GM21360 (cell line): Measurements from ENCODE around the gene TNK2.
A peak's percentile ranks its signal among the peaks of the same experiment; 100 is the strongest.

Experiments
- ATAC-seq: cut with Tn5 transposase; IDR thresholded peaks from one replicate; pipeline ENCODE4 v1.9.1; 2021; ENCODE audit warnings: mild to moderate bottlenecking, moderate library complexity; ENCODE audit not compliant: unreplicated experiment

The TNK2 gene

DNA sequence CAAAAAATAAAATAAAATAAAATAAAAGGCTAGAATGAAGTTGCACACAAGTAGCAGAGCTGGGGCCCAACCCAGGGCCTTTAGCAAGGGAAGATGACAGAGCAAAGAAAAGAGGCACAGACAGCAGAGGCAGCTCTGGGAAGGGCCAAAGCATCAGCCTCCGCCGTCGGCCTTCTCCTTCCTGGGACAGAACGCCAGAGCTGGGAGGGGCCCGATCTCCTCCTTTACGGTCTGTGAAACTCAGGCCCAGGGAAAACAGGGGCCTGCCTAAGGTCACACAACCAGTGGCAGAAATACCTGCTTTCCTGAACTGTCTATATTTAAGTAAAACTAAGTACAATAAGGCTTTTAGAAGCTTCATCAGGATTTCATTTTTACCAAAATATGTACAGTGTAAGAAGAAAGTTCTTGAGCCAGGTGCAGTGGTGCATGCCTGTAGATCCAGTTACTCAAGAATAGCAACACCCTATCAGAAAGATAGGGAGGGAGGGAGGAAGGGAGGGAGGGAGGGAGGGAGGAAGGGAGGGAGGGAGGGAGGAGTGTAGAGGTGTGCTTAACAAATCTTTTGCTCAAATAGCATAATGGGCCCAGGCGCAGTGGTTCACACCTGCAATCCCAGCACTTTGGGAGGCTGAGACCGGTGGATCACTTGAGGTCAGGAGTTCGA is 53.6 kb downstream of the TNK2 start:
- ATAC-seq = no peak

GRCh38 chr3:195853996-195854395 is 54.4 kb downstream of the TNK2 start:
- no peak for ATAC-seq

DNA sequence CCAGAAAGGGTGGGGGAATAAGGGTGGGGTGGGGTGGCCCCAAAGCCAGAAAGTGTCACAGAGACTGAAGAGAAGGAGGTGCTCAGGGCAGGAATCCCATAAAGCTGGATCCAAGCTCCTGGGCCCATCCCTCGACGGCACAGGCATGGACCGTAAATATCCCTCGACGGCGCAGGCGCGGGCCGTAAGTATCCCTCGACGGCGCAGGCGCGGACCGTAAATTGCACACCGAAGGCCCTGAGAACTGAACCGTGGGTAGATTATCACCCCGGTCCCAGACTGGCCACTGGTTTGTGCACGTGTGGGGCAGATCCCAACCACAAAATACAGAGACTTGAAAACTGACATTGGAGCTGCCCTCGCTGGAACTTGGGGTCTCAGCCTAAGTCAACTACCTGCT is 55.3 kb downstream of the TNK2 start:
- ATAC-seq = no peak

GRCh38 chr3:195850857-195851543 is 57.4 kb downstream of the TNK2 start:
- ATAC-seq = peak; percentile 87

DNA sequence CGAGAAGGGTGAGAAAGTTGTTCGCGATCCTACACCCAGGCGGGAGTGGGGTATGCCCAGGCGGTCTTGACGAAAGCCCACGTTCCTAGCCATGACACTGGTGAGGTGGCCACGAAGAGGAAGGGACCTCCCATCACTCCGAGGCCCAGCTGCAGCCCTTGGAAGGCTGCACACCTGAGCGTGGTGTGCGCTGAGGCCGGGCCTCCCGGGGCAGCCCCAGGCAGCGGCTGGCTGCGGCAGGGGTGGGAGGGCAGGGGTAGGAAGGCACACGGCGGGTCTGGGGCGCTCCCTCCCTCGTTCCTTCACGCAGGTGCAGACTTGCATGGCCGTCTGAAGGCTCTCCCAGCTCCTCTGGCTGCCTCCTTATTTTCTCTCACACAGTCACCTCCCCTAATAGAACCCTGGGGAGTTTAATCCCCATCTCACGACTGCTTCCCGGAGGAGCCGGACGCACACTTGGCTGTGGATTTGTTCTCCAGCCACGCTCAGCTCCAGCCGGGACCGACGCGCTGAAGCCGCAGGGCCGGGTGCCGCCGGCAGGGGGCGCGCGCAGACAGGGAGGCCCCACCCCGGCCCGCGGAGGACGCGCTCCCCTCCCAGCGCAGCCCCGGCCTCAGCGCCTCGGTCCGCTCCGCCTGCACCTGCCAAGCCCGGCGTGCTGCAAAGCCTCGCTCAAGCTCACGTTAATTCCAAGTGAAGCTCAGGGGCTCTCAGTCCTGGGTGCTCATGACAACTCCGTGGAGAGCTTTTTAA is 58.9 kb downstream of the TNK2 start:
- ATAC-seq = no peak

DNA sequence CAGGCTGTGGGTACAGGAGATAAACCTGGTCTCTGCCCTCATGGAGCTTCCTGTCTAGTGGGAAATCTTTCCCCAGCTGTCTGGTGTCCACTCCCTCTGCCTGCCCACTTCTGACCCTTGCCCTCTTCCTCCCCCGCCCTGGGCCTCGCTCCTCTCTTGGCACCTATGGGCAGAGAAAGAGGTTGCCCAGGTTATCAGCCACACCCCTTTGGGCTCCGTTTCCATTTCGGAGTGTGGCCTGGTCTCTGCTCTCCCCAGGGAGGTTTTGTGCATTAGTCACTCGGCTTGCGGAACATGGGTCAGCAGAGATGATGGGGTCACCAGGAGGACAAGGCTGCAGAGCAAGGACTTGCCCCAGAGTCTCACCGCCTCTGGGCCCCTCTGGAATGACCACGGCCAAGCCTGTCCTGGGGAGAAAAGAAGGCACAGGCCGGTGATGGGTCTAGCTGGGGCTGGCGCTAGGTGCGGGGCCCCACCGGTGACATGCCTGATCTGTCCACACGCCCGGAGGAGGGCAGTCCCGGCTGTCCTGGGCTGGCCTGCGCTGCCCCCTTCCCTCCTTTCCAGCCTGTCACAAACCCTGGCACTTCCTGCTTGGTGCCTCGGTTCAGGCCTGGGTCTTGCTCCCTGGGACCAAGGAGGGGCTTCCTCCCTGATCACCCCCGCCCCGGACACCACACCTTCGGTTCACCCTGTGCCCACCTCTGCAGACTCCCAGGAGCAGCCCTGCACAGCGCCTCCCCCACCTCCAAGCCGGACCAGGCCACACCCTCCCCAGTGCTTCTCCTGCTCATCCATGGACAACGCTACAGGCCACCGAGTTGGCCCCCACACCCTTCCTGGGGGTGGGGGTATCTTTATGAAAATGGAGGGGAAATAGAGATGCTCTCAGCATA is 61.0 kb downstream of the TNK2 start:
- no peak for ATAC-seq

- no peak for ATAC-seq
Observed at GRCh38 chr3:195845483-195845882, 62.9 kb downstream of the TNK2 start.

DNA sequence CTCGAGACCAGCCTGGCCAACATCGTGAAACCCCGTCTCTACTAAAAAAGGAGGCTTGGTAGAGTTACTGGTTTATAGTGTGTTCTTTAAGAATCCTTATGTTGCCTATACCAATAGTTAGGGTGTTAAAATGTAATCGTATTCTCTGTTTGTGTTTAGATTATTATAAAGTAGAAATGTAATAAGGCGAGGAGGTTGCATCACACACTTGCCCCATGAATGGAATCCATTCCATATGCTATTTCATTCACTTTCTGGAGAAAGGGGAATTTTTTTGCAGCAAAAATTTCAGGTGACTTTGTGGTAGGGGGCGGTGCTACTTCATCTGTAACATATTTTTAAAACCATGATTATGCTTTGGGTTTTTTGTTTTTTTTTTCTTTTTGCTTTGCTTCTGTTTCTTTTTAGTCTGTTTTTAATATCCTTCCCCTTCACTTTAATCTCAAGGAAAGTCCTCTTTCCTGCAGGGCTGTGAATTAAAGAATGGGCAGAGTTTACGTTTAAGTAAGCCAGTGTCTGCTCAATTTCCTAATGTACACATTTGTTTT is 63.6 kb downstream of the TNK2 start:
- no peak for ATAC-seq

DNA sequence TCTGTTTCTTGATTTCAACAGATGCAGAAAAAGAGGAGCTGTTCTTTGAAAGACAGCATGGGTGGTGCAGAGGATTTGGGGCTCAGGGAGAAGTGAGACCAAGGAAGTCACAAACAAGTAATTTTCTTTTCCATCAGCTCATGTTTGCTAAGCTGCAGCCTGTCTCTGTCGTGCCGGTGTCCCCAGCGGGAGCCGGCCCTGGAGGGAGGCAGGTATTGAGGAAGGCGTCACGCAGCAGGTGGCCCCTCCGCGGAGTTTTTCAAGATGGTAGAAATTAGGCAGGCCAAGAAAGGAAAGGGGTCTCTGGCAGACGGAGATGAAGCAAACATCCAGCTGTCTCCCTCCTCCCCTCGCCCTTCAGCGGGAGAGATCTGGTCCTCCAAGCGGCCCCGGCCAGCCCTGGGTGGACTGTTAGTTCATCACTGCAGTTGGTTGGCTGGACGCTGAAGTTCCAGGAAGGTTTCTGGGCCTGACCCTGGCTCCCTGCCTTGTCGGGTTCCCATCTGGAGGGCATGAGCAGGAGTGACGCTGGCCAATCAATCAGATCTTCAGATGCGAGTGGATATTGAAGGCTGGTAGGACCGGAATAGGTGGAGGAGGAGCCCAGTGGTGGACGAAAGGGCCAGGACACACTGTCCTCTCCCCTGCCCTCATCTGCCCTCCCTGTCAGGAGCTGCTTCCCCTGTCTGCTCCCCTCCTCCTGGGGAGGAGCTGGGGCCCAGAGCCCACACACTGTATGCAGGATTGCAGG is 68.9 kb downstream of the TNK2 start:
- ATAC-seq = no peak

DNA sequence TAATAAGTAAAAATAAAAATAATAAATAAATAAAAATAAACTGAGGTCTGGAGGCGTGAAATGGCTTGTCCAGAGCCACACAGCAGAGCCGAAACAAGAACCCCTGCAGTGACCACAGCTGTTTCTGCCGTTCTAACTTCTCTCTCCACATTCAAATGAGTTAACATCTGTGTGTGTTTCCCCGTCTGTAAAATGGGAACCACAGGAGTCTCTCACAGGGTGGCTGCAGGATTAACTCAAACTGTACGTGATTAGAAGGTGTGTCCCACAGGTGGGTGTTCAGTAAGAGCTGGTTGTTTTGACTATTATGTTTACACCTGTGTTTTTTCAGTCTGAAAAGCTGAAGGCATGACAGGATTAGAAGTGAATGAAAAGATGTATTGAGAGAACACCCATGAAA is 69.6 kb downstream of the TNK2 start:
- no peak for ATAC-seq

DNA sequence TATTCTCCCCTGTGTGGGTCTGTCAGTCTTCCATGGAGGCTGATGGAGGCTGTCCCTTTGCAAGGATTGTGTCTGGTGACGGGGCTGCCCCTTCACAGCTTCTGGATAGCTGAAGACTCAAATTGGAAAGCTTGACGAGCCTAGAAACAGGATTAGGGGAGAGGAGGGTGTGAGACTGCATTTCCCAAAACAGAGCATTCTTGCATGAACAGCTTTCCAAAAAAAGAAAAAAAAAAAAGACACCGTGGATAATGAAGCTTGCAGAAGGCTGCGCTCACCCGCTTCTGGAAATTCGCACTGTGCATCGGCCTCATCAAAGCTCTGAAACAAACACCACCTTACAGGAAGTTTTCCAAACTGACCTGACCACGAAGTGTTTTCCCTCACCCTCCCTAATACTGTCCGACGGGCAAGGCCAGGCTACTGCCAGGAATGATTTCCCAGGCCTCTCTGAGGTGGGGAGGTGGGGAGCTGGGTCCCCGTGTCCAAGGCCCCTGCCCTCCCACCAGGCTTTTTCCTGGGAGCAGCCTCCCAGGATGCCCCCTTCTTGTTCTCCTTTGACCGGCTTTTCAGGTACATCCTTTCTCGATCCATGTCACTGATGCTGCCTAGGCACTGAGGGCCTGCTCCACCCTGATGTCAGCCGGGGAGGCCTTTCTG is 71.7 kb downstream of the TNK2 start:
- no peak for ATAC-seq

GRCh38 chr3:195835791-195836190 is 72.6 kb downstream of the TNK2 start:
- no peak for ATAC-seq

DNA sequence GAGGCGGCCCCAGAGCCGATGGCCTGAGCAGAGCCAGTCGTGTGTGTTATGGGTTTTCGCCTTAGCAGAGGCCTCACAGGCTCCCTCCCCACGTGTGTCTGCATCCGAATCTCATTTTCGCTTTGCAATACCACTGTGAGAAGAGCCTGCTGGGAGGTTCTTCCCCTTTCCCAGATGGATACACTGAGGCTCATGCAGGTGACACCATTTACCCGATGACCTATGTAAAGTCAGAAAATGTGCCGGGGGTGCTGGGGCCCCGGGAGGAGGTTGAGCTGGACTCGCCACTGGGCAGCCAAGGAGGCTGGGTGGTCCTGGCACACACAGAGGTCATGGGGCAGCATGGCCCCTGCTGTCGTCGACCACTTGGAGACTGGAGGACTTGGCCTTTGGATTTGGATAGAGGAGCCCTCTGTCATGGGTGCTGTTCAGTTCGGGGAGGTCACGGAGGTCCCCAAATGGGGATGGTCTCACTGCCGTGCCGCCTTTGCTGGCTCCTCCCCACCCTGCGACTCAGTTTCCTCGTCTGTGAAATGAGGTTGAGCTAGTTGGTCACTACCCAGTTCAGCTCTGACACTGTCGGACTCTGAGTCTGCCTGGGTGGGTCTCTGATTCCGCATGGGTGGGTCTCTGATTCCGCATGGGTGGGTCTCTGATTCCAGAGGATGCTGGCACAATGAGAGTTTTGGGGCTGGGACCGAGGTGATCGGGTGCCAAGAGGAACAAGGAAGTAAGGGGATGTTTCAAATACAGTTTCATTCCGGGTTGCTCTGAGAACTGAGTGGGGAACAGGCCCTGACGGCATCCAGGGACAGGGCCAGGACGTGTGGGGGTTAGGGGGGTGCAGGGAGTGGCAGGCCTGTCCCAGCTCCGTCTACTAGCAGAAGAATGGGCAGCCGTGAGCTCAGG is 73.4 kb downstream of the TNK2 start:
- no peak for ATAC-seq

- ATAC-seq = no peak
Observed at GRCh38 chr3:195829897-195830254, 78.5 kb downstream of the TNK2 start.

DNA sequence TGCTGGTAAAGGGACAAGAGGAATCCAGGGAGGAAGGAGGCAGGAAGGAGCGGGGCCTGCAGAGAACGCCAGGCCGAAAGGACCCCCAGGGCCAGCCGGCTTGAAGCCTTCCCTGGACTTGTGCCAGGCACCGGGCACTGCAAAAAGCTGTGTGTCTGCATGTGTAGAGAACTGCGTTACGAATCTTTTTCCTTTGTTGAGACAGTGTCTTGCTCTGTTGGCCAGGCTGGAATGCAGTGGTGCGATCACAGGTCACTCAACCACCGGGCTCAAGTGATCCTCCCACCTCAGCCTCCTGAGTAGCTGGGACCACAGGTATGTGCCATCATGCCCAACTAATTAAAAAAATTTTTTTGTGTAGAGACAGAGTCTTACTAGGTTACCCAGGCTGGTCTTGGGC is 79.6 kb downstream of the TNK2 start:
- no peak for ATAC-seq

GRCh38 chr3:195825857-195826804 is 82.2 kb downstream of the TNK2 start:
- ATAC-seq = no peak

DNA sequence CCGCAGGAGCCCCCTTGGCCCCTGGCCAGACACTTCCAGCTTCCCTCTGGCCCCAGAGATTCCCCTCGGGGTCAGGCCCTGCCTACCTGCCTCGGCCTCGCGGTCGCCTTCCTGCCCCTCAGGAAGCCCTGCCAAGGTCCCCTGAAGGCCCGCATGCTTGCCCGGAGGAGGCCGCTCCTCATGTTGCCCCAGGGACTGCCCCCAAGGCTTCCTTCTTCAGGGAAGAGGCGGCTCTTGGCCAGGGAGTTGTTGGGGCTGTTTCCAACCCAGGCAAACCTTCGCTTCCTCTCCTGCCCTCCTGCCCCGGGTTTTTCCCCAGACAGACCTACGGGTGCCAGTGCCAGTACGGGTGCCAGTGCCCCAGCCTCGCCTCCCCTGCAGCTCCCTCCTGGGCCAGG is 83.2 kb downstream of the TNK2 start:
- ATAC-seq = no peak
